Stimulated activated CD4-positive, alpha-beta T cell treated with anti-CD3 and anti-CD28 coated beads, TNF-alpha, amount 100 ng/mL, for 4 hours (primary cell): ENCODE measurements around the gene SPCS3.
A peak's percentile ranks its signal among the peaks of the same experiment; 100 is the strongest.
"Not testable (repeated sequence)": the region's sequence is repeated elsewhere in the genome, so short reads cannot be mapped to it uniquely, and the experiment has no call there.

Experiments used
- DNase-seq, 3 experiments: peaks; one replicate each; pipeline ENCODE4 v3.0.0-alpha.2; 2020; ENCODE audit warnings: low read depth in 3 of 3

SPCS3 gene

DNA sequence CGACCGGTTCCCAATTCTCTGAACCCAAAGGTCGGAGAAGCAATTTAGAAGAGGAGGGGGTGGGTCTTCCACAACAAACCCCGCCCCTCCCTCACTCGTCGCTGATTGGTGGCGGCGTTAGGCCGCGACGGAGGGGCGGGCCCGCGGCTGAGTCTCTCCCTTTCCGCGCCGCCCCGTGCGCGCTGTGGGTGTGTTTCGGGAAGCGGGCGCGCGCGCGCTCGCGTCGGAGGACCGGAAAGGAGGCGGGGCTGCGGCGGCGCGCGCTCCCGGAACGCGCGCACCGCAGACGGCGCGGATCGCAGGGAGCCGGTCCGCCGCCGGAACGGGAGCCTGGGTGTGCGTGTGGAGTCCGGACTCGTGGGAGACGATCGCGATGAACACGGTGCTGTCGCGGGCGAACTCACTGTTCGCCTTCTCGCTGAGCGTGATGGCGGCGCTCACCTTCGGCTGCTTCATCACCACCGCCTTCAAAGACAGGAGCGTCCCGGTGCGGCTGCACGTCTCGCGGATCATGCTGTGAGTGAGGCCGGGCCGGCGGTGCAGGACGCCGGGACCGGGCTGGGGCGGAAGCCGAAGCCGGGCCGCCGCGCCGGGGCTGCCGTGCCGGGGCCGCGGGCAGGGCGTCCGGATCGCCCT lies at the start of gene SPCS3:
Gene SPCS3, plus strand, starts transcription at position 263 of the 636 bp plus-strand sequence. Its CDS starts 111 bp downstream, at position 374.
- DNase-seq, result peak; percentile 90 to 92 (median 91)

DNA sequence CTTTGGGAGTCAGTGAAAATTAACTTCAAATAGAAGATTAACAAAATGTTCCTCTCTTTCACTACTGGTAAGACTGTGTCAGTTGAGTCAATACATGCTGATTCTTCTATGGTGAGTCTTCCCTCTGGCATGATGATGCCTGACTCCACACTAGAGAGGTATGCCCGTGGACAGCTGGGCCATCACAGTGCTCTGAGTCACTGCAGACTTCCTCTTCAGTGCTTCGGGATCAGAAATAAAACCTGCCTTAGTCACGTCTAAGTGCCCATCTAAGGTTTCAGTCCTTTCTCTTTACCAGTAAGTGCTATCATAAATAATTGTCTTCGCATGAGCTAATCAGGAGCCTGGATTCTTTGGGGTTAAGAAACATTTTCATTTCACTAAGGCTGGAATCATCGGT lies 49.1 kb upstream of the SPCS3 start:
- no peak for DNase-seq

DNA sequence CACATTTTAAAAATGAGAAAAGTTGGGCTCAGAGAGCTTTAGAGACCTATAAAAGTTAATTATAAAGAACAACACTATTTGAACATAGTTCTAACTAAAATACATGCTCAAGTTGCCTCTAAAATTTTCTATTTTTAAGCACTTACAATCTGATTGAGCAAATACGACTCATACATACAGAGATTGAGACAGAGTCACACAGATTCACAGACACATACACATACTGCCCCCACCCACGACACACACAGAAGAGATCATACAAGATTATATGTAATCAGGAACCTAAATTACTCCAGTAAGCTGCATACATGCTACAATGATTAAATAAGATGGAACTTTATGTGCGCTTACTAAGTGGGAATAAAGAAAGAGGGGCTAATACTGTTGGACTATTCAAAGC lies 48.0 kb upstream of the SPCS3 start:
- no peak for DNase-seq

DNA sequence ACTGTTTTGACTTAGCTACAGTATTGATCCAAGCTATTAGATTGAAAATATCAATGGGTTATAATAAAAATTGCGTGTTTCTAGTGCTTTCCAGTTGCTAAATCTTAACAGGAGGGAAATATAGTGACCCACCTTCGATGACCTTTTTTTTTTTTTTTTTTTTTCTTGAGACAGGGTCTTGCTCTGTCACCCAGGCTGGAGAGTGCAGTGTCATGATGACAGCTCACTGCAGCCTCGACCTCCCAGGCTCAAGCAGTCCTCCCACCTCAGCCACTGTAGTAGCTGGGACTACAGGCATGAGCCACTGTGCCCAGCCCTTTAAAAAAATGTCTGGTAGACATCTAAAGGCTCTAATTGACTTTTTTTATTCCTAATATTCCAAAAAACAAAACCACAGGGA lies 47.0 kb upstream of the SPCS3 start:
- DNase-seq, result no peak

GRCh38 chr4:176273736-176274135 lies 46.0 kb upstream of the SPCS3 start:
- DNase-seq, result no peak

DNA sequence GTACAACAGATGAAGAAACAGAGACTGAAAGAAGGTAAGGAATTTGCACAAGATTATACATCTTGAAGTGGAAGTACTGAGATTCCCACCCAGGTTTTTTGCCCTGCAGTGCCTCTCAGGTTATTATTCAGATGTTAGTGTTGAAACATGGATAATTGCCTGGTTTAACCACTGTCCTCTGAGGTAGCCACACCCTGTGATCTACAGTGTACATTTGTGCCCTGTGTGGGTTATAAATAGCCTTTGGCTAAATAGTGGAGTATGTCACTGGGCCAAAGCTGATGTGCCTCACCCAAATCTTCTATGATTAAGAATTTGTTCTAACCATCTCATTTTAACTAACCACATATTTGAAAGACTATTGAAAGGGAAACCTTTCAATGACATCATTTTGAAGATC lies 45.3 kb upstream of the SPCS3 start:
- DNase-seq, result no peak

GRCh38 chr4:176276710-176277109 lies 43.1 kb upstream of the SPCS3 start:
- no peak for DNase-seq

DNA sequence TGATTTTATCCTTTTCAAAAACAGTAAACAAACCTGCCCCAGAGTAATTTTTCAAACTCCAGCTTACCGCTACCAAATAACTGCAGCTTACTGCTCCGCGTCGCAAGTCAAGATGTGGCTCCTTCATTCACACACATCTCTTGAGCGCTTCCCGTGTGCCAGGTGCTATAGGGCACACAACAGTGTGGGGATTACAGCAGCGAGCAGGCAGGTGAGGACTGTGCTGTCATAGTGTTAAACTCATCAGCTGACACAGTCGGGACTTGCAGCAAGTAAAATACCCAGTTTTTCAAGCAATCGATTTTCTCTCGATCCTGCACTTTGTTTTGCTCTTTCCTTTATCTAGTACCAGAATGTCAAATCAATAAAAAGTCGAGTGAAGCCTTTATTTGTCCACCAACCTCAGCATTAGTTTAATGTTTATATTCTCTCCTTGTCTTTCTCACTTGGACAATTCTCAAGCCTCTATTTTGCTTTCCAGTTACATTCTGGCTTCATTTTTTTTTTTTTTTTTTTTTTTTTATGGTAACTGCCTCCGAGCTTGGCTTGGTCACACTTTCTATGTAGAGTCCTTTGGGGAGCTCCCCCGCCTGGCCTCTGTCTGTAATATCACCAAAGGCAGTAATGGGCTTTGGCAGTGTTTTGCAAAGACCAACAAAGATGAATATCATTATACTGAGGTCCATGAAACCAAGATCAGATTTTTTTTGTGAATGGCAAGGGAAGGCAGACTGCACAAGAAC lies 42.4 kb upstream of the SPCS3 start:
- no peak for DNase-seq

DNA sequence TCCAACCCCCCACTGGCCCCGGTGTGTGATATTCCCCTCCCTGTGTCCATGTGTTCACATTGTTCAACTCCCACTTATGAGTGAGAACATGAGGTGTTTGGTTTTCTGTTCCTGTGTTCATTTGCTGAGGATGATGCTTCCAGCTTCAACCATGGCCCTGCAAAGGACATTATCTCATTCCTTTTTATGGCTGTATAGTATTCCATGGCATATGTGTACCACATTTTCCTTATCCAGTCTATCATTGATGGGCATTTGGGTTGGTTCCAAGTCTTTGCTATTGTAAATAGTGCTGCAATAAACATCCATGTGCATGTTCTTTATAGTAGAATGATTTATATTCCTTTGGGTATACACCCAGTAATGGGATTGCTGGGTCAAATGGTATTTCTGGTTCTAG lies 40.2 kb upstream of the SPCS3 start:
- DNase-seq, result not testable (repeated sequence)

DNA sequence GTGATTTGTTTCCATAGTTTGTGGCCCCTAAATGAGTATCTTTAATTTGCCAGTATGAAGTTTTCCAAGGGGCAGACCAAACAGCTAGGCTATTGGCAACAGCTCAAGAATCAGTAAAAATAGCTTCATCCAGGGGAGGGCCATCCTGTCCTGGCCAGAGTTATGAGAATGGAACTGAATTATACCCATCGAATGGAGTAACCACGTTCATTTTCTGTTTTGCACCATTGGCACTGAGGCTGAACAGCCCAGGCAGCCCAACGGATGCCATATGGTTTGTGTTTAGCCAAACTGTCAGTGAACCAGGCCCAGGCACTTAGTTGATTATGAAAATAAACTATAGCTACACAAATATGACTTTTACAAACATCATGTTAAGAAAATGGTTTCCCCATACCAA lies 33.0 kb upstream of the SPCS3 start:
- no peak for DNase-seq

DNA sequence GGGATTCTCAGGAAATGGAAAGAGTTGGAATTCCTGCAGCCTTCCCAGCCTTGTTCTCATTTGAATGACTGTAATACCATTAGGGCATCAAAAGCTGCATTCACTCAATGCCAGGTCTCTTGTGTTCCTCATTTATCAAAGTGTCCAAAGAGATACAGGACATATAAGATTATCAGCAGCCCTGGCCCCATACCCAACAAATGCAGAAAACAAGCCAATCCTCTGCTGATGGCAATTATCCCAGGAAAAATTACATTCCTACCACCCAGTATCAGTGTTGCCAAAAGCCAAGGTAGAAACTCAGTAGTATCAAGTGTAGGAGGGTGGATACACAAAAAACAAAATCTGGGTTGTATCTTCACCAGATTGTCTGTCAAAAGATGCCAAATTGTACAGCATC lies 32.2 kb upstream of the SPCS3 start:
- DNase-seq, result no peak

- no peak for DNase-seq
These were observed 31.7 kb upstream of the SPCS3 start for GRCh38 chr4:176288020-176288419.

DNA sequence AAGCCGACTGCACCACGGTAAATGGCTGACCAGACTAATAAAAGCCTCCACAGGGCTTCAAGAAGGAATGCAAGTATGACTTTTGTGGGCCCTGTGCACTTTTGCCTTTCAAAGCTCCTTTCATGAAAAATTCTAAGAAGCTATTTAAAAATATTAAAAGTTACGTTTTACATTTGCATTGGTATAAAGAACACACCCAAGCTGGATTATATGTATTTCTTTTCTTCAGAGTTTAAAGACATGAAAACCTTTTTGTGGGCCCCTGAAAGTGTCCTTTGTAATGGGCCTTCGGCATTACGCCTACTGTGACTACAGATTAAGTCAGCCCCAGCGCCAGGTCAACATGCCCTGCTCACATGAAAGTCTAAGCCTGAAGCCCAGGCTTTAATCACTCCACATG lies 30.2 kb upstream of the SPCS3 start:
- DNase-seq, result no peak

DNA sequence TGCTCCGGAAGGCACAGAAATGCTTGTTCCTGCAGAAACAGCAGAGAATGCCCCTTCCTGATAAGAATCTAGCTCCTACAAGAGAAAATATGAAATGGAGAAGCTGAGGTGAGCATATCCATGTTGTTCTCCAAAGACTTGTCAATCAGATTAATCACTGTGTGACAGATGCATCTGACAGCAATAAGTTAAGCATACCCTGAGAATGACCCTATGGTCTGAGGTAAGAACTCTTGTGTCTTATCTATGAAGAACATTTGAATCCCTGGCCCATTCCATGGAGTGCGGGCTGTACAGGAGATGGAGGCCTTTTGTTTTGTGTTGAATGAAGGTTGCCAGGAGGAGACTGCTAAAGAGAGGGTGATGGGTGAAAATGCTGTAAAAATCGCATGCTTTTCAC lies 29.2 kb upstream of the SPCS3 start:
- DNase-seq, result no peak

GRCh38 chr4:176291748-176292147 lies 28.0 kb upstream of the SPCS3 start:
- no peak for DNase-seq

- DNase-seq, result no peak
These were observed 26.8 kb upstream of the SPCS3 start for GRCh38 chr4:176292920-176293319.

GRCh38 chr4:176293660-176294059 lies 26.1 kb upstream of the SPCS3 start:
- no peak for DNase-seq

DNA sequence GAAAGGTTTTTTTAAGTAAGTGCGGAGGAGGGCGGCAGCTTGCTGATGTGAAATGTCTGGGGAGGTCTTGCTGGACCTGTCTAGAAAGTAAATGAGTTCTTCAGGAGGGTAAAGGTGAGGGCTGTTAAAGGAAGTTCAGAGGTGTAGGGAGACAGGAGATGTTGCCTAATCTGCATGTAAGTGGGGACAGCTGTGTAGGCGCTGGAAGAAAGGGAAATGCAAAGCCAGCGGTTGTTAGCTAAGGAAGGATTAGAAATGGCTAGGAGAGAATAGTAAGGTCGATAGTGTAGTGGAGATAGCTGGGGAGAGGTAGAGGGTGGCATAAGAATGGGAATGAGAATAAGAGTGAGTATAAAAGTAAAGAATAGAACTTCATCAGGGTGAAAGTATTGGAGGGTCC lies 23.9 kb upstream of the SPCS3 start:
- DNase-seq, result not testable (repeated sequence)

DNA sequence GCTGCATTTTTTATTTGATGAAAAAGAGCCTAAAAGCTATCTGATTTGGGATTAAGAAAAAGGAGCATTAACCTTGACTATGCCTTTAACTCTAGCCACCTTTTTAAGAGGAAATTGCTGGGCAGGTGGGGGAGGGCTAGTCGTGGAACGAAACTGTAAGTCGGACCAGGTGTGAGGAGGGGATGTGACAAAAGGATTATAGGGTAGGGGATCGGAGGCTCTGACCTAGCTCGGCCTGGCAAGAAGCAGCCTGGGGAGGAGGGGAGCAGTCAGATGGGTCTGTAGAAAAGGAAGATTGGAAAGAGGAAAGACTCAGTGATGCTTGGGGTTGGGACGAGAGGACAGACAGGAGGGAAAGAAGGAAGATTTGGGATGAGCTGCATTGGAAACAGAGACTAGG lies 21.1 kb upstream of the SPCS3 start:
- no peak for DNase-seq

- DNase-seq, result no peak
These were observed 19.7 kb upstream of the SPCS3 start for GRCh38 chr4:176300036-176300435.

GRCh38 chr4:176300565-176300964 lies 19.2 kb upstream of the SPCS3 start:
- no peak for DNase-seq

DNA sequence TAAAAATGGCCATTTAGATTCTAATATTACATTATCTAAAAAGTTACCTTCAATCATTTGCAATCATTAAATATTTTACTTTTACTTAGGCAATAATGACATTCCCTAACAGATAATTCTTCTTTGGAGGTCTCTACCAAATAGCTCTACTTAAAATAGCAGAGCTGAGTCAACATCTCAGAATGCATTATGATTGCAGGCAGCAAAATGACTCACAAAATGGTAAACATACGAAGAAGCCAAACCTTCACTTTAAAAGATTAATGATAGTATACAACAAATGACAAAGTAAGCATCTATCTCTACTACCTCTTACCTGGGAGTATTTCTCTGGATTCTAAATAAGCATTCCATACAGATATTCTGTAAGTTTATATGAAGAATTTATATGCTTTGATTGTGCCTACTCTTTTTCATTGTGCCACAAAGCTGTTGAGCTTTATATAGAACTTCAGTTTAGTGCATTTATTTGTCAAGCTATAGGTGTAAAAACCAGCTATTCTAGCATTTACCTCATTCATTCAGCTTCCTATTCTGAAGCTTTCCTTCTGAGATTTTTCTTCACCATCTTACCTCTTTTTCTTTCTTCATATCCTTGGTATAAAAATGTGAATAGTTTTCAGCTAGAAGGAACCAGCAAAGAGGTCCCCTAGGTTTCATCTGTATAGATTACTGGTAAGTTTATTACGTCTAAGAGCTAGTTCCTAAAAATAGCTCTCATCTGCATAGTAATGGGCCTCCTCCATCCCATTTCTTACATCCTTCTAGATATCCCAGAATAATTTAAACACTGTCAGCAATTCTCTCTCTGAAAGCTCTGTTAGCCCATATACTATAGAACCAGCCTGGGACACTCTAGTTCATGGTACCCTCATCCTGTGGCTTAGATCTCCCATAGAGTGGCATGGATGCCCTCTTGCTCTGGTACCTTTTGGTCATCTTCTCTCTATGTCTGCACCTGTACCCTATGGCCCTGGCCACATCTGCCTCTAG lies 17.2 kb upstream of the SPCS3 start:
- no peak for DNase-seq
